Neural cell (in vitro differentiated cells): ENCODE data around the gene SPECC1. TPM values are rescaled to one million over a fixed set of nuclear protein-coding genes. Genes with fewer than 3 reads are reported as not detected.

Experiments
- H2AFZ ChIP-seq: fragments of 200-600, 300-800 bp; sonication (generic), shearing (Covaris generic); 2 replicates; pipeline ENCODE4 v1.6.0; 2014; ENCODE audit warnings: low read depth, mild to moderate bottlenecking, antibody characterized with exemption, low read length, moderate library complexity
- H3F3A ChIP-seq: fragments of 200-600 bp; shearing (Covaris generic); 2 replicates; pipeline ENCODE4 v1.6.1; 2016; ENCODE audit warnings: mild to moderate bottlenecking, moderate library complexity, mixed read lengths, antibody characterized with exemption, low read length; ENCODE audit not compliant: insufficient read depth, poor library complexity, severe bottlenecking
- H3K27ac ChIP-seq: fragments of 200-600, 300-800 bp; sonication (generic), shearing (Covaris generic); 2 replicates; pipeline ENCODE4 v1.5.1; 2014; ENCODE audit warnings: mild to moderate bottlenecking, low read length, moderate library complexity
- H3K27me3 ChIP-seq: fragments of 300-800, 200-600 bp; sonication (generic), shearing (Covaris generic); 2 replicates; pipeline ENCODE4 v1.6.0; 2014; ENCODE audit warnings: mild to moderate bottlenecking, low read depth, low read length, moderate library complexity; ENCODE audit not compliant: insufficient read depth
- H3K36me3 ChIP-seq: fragments of 300-800, 200-600 bp; sonication (generic), shearing (Covaris generic); 2 replicates; pipeline ENCODE4 v1.5.1; 2014; ENCODE audit warnings: mild to moderate bottlenecking, antibody characterized with exemption, low read length, moderate library complexity; ENCODE audit not compliant: insufficient read depth
- H3K4me2 ChIP-seq: fragments of 300-800, 200-600 bp; sonication (generic), shearing (Covaris generic); 2 replicates; pipeline ENCODE4 v1.6.0; 2014; ENCODE audit warnings: mild to moderate bottlenecking, low read length
- H3K4me3 ChIP-seq: fragments of 300-800, 200-600 bp; sonication (generic), shearing (Covaris generic); 2 replicates; pipeline ENCODE4 v1.5.1; 2014; ENCODE audit warnings: mild to moderate bottlenecking, low read length, moderate library complexity
- H3K79me2 ChIP-seq: fragments of 200-600 bp; shearing (Covaris generic); replicated peaks from 2 replicates; pipeline ENCODE4 v1.6.0; 2014; ENCODE audit warnings: mild to moderate bottlenecking, low read length, moderate library complexity; ENCODE audit not compliant: insufficient read depth
- H3K9ac ChIP-seq: fragments of 300-800, 200-600 bp; sonication (generic), shearing (Covaris generic); 2 replicates; pipeline ENCODE4 v1.6.1; 2016; ENCODE audit warnings: mild to moderate bottlenecking, low read length, mixed read lengths
- H3K9me2 ChIP-seq: fragments of 200-600 bp; shearing (Covaris generic); 2 replicates; pipeline ENCODE4 v1.6.1; 2016; ENCODE audit warnings: mild to moderate bottlenecking, low read length, mixed read lengths; ENCODE audit not compliant: insufficient read depth
- H3K9me3 ChIP-seq: fragments of 200-600, 300-800 bp; sonication (generic), shearing (Covaris generic); 2 replicates; pipeline ENCODE4 v1.6.1; 2016; ENCODE audit warnings: mild to moderate bottlenecking, mixed run types, low read length, moderate library complexity, mixed read lengths
- H4K20me1 ChIP-seq: fragments of 200-600 bp; shearing (Covaris generic); 2 replicates; pipeline ENCODE4 v1.6.1; 2016; ENCODE audit warnings: mild to moderate bottlenecking, mixed run types; ENCODE audit not compliant: insufficient read depth
- CTCF ChIP-seq: fragments of 450-650 bp; IDR thresholded peaks from 2 replicates; pipeline ENCODE4 v1.5.1; 2014; ENCODE audit warnings: antibody characterized with exemption, mild to moderate bottlenecking, moderate library complexity; ENCODE audit not compliant: poor library complexity, severe bottlenecking
- EP300 ChIP-seq: fragments of 450-650 bp; conservative IDR thresholded peaks from 2 replicates; pipeline ENCODE4 v1.6.1; 2014; ENCODE audit warnings: antibody characterized with exemption, mild to moderate bottlenecking, moderate library complexity; ENCODE audit not compliant: poor library complexity, severe bottlenecking
- EZH2 ChIP-seq: fragments of 200-600, 300-800 bp; shearing (Covaris generic), sonication (generic); IDR thresholded peaks from 2 replicates; pipeline ENCODE4 v1.6.1; 2014; ENCODE audit warnings: antibody characterized with exemption, low read length, borderline replicate concordance, mild to moderate bottlenecking; ENCODE audit not compliant: insufficient read depth, poor library complexity, severe bottlenecking
- MXI1 ChIP-seq: fragments of 450-650 bp; conservative IDR thresholded peaks from 2 replicates; pipeline ENCODE4 v1.6.1; 2014; ENCODE audit warnings: antibody characterized with exemption, mild to moderate bottlenecking; ENCODE audit not compliant: poor library complexity, severe bottlenecking
- POLR2AphosphoS5 ChIP-seq: IDR thresholded peaks from 2 replicates; pipeline ENCODE4 v1.6.1; 2012
- RAD21 ChIP-seq: fragments of 450-650 bp; conservative IDR thresholded peaks from 2 replicates; pipeline ENCODE4 v1.6.1; 2014; ENCODE audit warnings: antibody characterized with exemption, mild to moderate bottlenecking, moderate library complexity
- REST ChIP-seq: IDR thresholded peaks from 2 replicates; pipeline ENCODE4 v1.6.1; 2012; ENCODE audit warnings: borderline replicate concordance
- SMC3 ChIP-seq: fragments of 450-650 bp; conservative IDR thresholded peaks from 2 replicates; pipeline ENCODE4 v1.6.1; 2014; ENCODE audit warnings: antibody characterized with exemption, mild to moderate bottlenecking, moderate library complexity; ENCODE audit not compliant: poor library complexity
- TAF1 ChIP-seq: IDR thresholded peaks from 2 replicates; pipeline ENCODE4 v1.6.1; 2012; ENCODE audit warnings: low read depth
- polyA plus RNA-seq: library from polyadenylated mRNA; depleted of rRNA; stranded (reverse); fragments of >200 nt; gene quantifications from 2 replicates; pipeline ENCODE4 v1.2.3, GENCODE V29; 2014

SPECC1 gene
- polyA plus RNA-seq, 1 donor from 2014 or later = 8.6 TPM

GRCh38 chr17:20059728-20060188, 50.6 kb downstream of the SPECC1 start:
- no peaks in the 10 kb centered on the region for H3F3A ChIP-seq
- no peak overlapping the region for H3K4me3 ChIP-seq
- H3K27me3 ChIP-seq = no peaks in the 10 kb centered on the region
- H4K20me1 ChIP-seq = no peaks in the 10 kb centered on the region
- H3K27ac ChIP-seq = no peak overlapping the region
- TF ChIP-seq RAD21 (no peak), TAF1 (no peak), REST (no peak), EZH2 (no peak), SMC3 (no peak), POLR2AphosphoS5 (no peak), CTCF (no peak), MXI1 (no peak), EP300 (no peak)
- no peak overlapping the region for H2AFZ ChIP-seq
- H3K36me3 ChIP-seq = no peaks in the 10 kb centered on the region
- H3K9ac ChIP-seq = no peak overlapping the region
- H3K9me3 ChIP-seq = no peaks in the 10 kb centered on the region
- H3K79me2 ChIP-seq = no peaks in the 10 kb centered on the region
- no peaks in the 10 kb centered on the region for H3K9me2 ChIP-seq
- H3K4me2 ChIP-seq = no peak overlapping the region

- no peak overlapping the region for H3K4me2 ChIP-seq
- no peak overlapping the region for H3K27ac ChIP-seq
- H4K20me1 ChIP-seq = no peaks in the 10 kb centered on the region
- no peak overlapping the region for H3K9ac ChIP-seq
- TF ChIP-seq EP300 = no peak
- no peak for TF ChIP-seq CTCF
- TF ChIP-seq TAF1 = no peak
- TF ChIP-seq RAD21 = no peak
- TF ChIP-seq REST = no peak
- TF ChIP-seq EZH2 = no peak
- TF ChIP-seq SMC3 = no peak
- no peak for TF ChIP-seq POLR2AphosphoS5
- no peak for TF ChIP-seq MXI1
- H3K27me3 ChIP-seq = no peaks in the 10 kb centered on the region
- no peaks in the 10 kb centered on the region for H3K9me3 ChIP-seq
- H3K4me3 ChIP-seq = no peak overlapping the region
- no peaks in the 10 kb centered on the region for H3K9me2 ChIP-seq
- no peaks in the 10 kb centered on the region for H3K36me3 ChIP-seq
- no peak overlapping the region for H2AFZ ChIP-seq
- H3F3A ChIP-seq = no peaks in the 10 kb centered on the region
- no peaks in the 10 kb centered on the region for H3K79me2 ChIP-seq
Measured at GRCh38 chr17:20063665-20064648, 54.8 kb downstream of the SPECC1 start.
